H9 (cell line): Measurements from ENCODE around the gene WBP1L. TPM values are rescaled to one million over a fixed set of nuclear protein-coding genes. Genes with fewer than 3 reads are reported as not detected.

ENCODE experiments used
- DNase-seq: peaks from one replicate; pipeline ENCODE4 v3.0.0-alpha.2; 2017
- H2AFZ ChIP-seq: one replicate; pipeline ENCODE4 v1.6.1; 2013; ENCODE audit warnings: mild to moderate bottlenecking, low read length, control low read depth, moderate library complexity
- H2AK5ac ChIP-seq: 2 replicates; pipeline ENCODE4 v1.6.1; 2013; ENCODE audit warnings: low read length, control low read depth, mixed read lengths; ENCODE audit not compliant: insufficient read length
- H2BK120ac ChIP-seq: one replicate; pipeline ENCODE4 v1.6.1; 2013; ENCODE audit warnings: low read depth, mild to moderate bottlenecking, low read length, control low read depth, inconsistent platforms; ENCODE audit not compliant: poor library complexity, severe bottlenecking
- H2BK12ac ChIP-seq: 2 replicates; pipeline ENCODE4 v1.6.1; 2013; ENCODE audit warnings: low read length, control low read depth, mixed read lengths, low read depth; ENCODE audit not compliant: insufficient read length
- H2BK15ac ChIP-seq: 2 replicates; pipeline ENCODE4 v1.6.1; 2013; ENCODE audit warnings: low read depth, low read length, control low read depth
- H2BK20ac ChIP-seq: one replicate; pipeline ENCODE4 v1.6.1; 2013; ENCODE audit warnings: low read depth, mild to moderate bottlenecking, low read length, control low read depth, inconsistent platforms; ENCODE audit not compliant: poor library complexity, severe bottlenecking
- H2BK5ac ChIP-seq: 2 replicates; pipeline ENCODE4 v1.6.1; 2013; ENCODE audit warnings: low read length, control low read depth, mixed read lengths; ENCODE audit not compliant: insufficient read length
- H3K14ac ChIP-seq: 2 replicates; pipeline ENCODE4 v1.6.1; 2013; ENCODE audit warnings: low read length, control low read depth; ENCODE audit not compliant: insufficient read depth
- H3K18ac ChIP-seq: 2 replicates; pipeline ENCODE4 v1.6.1; 2013; ENCODE audit warnings: low read depth, mild to moderate bottlenecking, mixed read lengths, low read length, control low read depth; ENCODE audit not compliant: insufficient read length
- H3K23ac ChIP-seq: 2 replicates; pipeline ENCODE4 v1.6.1; 2013; ENCODE audit warnings: low read length, control low read depth, mixed read lengths, low read depth; ENCODE audit not compliant: insufficient read length
- H3K23me2 ChIP-seq: 2 replicates; pipeline ENCODE4 v1.6.1; 2013; ENCODE audit warnings: low read depth, mild to moderate bottlenecking, mixed read lengths, low read length, control low read depth; ENCODE audit not compliant: insufficient read length, poor library complexity, severe bottlenecking
- H3K27ac ChIP-seq: 2 replicates; pipeline ENCODE4 v1.5.1; 2013; ENCODE audit warnings: low read length, control low read depth, mixed read lengths, low read depth; ENCODE audit not compliant: insufficient read length
- H3K27me3 ChIP-seq: 2 replicates; pipeline ENCODE4 v1.6.1; 2013; ENCODE audit warnings: low read length, control low read depth, inconsistent platforms; ENCODE audit not compliant: insufficient read depth
- H3K4ac ChIP-seq: 2 replicates; pipeline ENCODE4 v1.6.1; 2013; ENCODE audit warnings: low read depth, mild to moderate bottlenecking, control low read depth, inconsistent platforms, low read length, moderate library complexity
- H3K4me1 ChIP-seq: 2 replicates; pipeline ENCODE4 v1.6.1; 2013; ENCODE audit warnings: low read length, control low read depth, inconsistent platforms; ENCODE audit not compliant: insufficient read depth
- H3K4me2 ChIP-seq: 2 replicates; pipeline ENCODE4 v1.6.1; 2013; ENCODE audit warnings: low read length, control low read depth, mixed read lengths; ENCODE audit not compliant: insufficient read length, insufficient read depth
- H3K56ac ChIP-seq: 2 replicates; pipeline ENCODE4 v1.6.1; 2013; ENCODE audit warnings: low read depth, mild to moderate bottlenecking, mixed read lengths, low read length, control low read depth; ENCODE audit not compliant: insufficient read length
- H3K79me1 ChIP-seq: 2 replicates; pipeline ENCODE4 v1.6.1; 2013; ENCODE audit warnings: low read depth, mild to moderate bottlenecking, moderate library complexity, low read length, control low read depth, inconsistent platforms; ENCODE audit not compliant: insufficient read depth, poor library complexity, severe bottlenecking
- H3K79me2 ChIP-seq: 2 replicates; pipeline ENCODE4 v1.6.1; 2013; ENCODE audit warnings: low read length, control low read depth, inconsistent platforms; ENCODE audit not compliant: insufficient read depth
- H3K9ac ChIP-seq: 2 replicates; pipeline ENCODE4 v1.6.1; 2013; ENCODE audit warnings: low read length, control low read depth, mixed read lengths; ENCODE audit not compliant: insufficient read length; ENCODE audit errors: extremely low read depth
- H3K9me3 ChIP-seq: one replicate; pipeline ENCODE4 v1.6.1; 2013; ENCODE audit warnings: low read depth, low read length, inconsistent platforms; ENCODE audit not compliant: control insufficient read depth
- H3T11ph ChIP-seq: one replicate; pipeline ENCODE4 v1.6.1; 2013; ENCODE audit warnings: mild to moderate bottlenecking, low read length, control low read depth, inconsistent platforms
- H4K20me1 ChIP-seq: one replicate; pipeline ENCODE4 v1.6.1; 2013; ENCODE audit not compliant: control insufficient read depth, insufficient read length, insufficient read depth
- H4K5ac ChIP-seq: 2 replicates; pipeline ENCODE4 v1.6.1; 2013; ENCODE audit warnings: low read depth, mild to moderate bottlenecking, mixed read lengths, low read length, control low read depth; ENCODE audit not compliant: insufficient read length
- H4K8ac ChIP-seq: replicated peaks from 2 replicates; pipeline ENCODE4 v1.6.1; 2013; ENCODE audit warnings: low read length, control low read depth, mixed read lengths, low read depth; ENCODE audit not compliant: insufficient read length
- H4K91ac ChIP-seq: 2 replicates; pipeline ENCODE4 v1.6.1; 2013; ENCODE audit warnings: low read depth, mild to moderate bottlenecking, moderate library complexity, mixed read lengths, low read length, control low read depth; ENCODE audit not compliant: insufficient read length
- H3K27ac Mint-ChIP-seq, 3 experiments: 2 replicates in 2 of 3; 3 replicates in 1 of 3; pipeline ENCODE4 v1.8.0; 2020 to 2021; ENCODE audit warnings: mixed read lengths in 3 of 3, mild to moderate bottlenecking in 1 of 3, moderate library complexity in 1 of 3
- H3K27me3 Mint-ChIP-seq: 2 replicates; pipeline ENCODE4 v1.8.0; 2021; ENCODE audit warnings: low read depth, mild to moderate bottlenecking, moderate library complexity, mixed read lengths
- H3K36me3 Mint-ChIP-seq, 3 experiments: 2 replicates in 2 of 3; 3 replicates in 1 of 3; pipeline ENCODE4 v1.8.0; 2020 to 2021; ENCODE audit warnings: low read depth in 3 of 3, mixed read lengths in 3 of 3; ENCODE audit not compliant: insufficient read depth in 1 of 3
- H3K4me1 Mint-ChIP-seq, 2 experiments: 2 replicates each; pipeline ENCODE4 v1.8.0; 2020; ENCODE audit warnings: mixed read lengths in 2 of 2
- H3K4me3 Mint-ChIP-seq, 2 experiments: 2 replicates in 1 of 2; 3 replicates in 1 of 2; pipeline ENCODE4 v1.8.0; 2020 to 2021; ENCODE audit warnings: mild to moderate bottlenecking in 2 of 2, mixed read lengths in 2 of 2, moderate library complexity in 1 of 2
- H3K9me3 Mint-ChIP-seq, 2 experiments: 2 replicates in 1 of 2; 3 replicates in 1 of 2; pipeline ENCODE4 v1.8.0; 2020; ENCODE audit warnings: mild to moderate bottlenecking in 2 of 2, mixed read lengths in 2 of 2, moderate library complexity in 1 of 2
- WGBS: extraction: QIAGEN DNeasy Blood & Tissue Kit; methylation state at CpG from one replicate; pipeline ENCODE4 v1.1.7; 2013; ENCODE audit warnings: missing lambda C conversion rate, low lambda C conversion rate, mixed read lengths; ENCODE audit not compliant: insufficient read length; ENCODE audit errors: extremely low coverage; 5-methylcytosine and 5-hydroxymethylcytosine counted together
- total RNA-seq: library from RNA; stranded (reverse); gene quantifications from 2 replicates; pipeline ENCODE4 v1.2.1, GENCODE V29; 2021
- TF ChIP-seq, protein P1 (sequence below): fragments of 200-600 bp; sonication (generic); conservative IDR thresholded peaks from 3 replicates; pipeline ENCODE4 v1.8.0; 2021; ENCODE audit warnings: antibody characterized with exemption, mild to moderate bottlenecking

The WBP1L gene
- total RNA-seq, 1 experiment from 2014 or later = 23.8 TPM

DNA sequence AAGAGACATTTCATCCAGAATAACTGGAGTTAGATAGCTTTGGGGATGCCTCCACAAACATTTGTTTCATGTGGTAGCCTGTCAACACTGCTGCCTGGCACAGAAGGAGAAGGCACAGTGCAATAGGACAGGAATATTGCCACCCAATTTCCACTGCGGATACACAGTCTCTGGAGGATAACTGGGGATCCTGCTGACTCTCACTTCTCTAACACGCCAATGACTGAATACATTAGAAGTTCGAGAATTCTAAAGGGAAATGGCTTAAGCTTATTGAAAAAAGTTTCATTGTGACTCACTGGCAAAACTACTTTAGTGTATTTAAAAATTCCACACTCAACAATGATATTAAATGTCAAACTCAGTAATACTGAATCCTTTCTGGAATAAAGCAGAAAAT, 42.5 kb upstream of the WBP1L start:
- Histone ChIP-seq H3K4me2 (no peak overlapping the region), H2AK5ac (no peak overlapping the region), H3K27me3 (no peaks in the 10 kb centered on the region), H4K5ac (no peak overlapping the region), H2BK120ac (no peak overlapping the region), H2BK20ac (no peak overlapping the region), H4K91ac (no peak overlapping the region), H3K27ac (no peak overlapping the region), H4K20me1 (no peaks in the 10 kb centered on the region), H3K79me1 (peaks cover 2% of the 10 kb centered on the region), H3K9me3 (no peaks in the 10 kb centered on the region), H2BK12ac (no peak overlapping the region), H4K8ac (no peak overlapping the region), H2BK5ac (no peak overlapping the region), H3K56ac (no peak overlapping the region), H3K18ac (no peak overlapping the region), H3K4ac (no peak overlapping the region), H3K4me1 (no peaks in the 10 kb centered on the region), H3K9ac (no peak overlapping the region), H3K23ac (no peak overlapping the region), H2AFZ (no peak overlapping the region), H3T11ph (no peak overlapping the region), H3K23me2 (no peaks in the 10 kb centered on the region), H2BK15ac (no peak overlapping the region), H3K14ac (no peak overlapping the region), H3K79me2 (no peaks in the 10 kb centered on the region)
- no peak for DNase-seq
- no peaks in the 10 kb centered on the region for H3K27me3 Mint-ChIP-seq
- TF ChIP-seq, protein P1, sequence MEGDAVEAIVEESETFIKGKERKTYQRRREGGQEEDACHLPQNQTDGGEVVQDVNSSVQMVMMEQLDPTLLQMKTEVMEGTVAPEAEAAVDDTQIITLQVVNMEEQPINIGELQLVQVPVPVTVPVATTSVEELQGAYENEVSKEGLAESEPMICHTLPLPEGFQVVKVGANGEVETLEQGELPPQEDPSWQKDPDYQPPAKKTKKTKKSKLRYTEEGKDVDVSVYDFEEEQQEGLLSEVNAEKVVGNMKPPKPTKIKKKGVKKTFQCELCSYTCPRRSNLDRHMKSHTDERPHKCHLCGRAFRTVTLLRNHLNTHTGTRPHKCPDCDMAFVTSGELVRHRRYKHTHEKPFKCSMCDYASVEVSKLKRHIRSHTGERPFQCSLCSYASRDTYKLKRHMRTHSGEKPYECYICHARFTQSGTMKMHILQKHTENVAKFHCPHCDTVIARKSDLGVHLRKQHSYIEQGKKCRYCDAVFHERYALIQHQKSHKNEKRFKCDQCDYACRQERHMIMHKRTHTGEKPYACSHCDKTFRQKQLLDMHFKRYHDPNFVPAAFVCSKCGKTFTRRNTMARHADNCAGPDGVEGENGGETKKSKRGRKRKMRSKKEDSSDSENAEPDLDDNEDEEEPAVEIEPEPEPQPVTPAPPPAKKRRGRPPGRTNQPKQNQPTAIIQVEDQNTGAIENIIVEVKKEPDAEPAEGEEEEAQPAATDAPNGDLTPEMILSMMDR = no peak
- peaks cover 17 to 35% (median 31%) of the 10 kb centered on the region in 3 experiments for H3K36me3 Mint-ChIP-seq
- H3K4me3 Mint-ChIP-seq = no peak overlapping the region
- WGBS = no CpG with 5 or more reads among the region's 3 CpGs
- H3K4me1 Mint-ChIP-seq = peaks cover 0 to 3% of the 10 kb centered on the region in 2 experiments; a peak in 1 of 4 replicates
- no peak overlapping the region for H3K27ac Mint-ChIP-seq
- no peaks in the 10 kb centered on the region; a peak in 1 of 5 replicates for H3K9me3 Mint-ChIP-seq
